GM12875 (cell line): ENCODE data around the gene FBXL14.

Source experiments
- H3K4me3 ChIP-seq: one replicate; pipeline ENCODE4 v1.5.1; 2011; ENCODE audit warnings: low read depth, low read length, control low read depth
- CTCF ChIP-seq: IDR thresholded peaks from 2 replicates; pipeline ENCODE4 v1.5.1; 2011; ENCODE audit warnings: low read depth, mild to moderate bottlenecking, control low read depth, inconsistent platforms, low read length, moderate library complexity, borderline replicate concordance; ENCODE audit not compliant: insufficient read depth

Gene FBXL14

GRCh38 chr12:1553536-1553935 is 40.8 kb downstream of the FBXL14 start:
- TF ChIP-seq CTCF: no peak
- H3K4me3 ChIP-seq: no peak overlapping the region

- H3K4me3 ChIP-seq: no peak overlapping the region
- TF ChIP-seq CTCF: no peak
These were observed 41.4 kb downstream of the FBXL14 start for GRCh38 chr12:1552911-1553491.

GRCh38 chr12:1552171-1552570 is 42.2 kb downstream of the FBXL14 start:
- TF ChIP-seq CTCF: no peak

GRCh38 chr12:1551496-1551895 is 42.9 kb downstream of the FBXL14 start:
- H3K4me3 ChIP-seq: no peak overlapping the region
- no peak for TF ChIP-seq CTCF

More at GRCh38 chr12:1552171-1552570, 42.2 kb downstream of the FBXL14 start:
- H3K4me3 ChIP-seq: no peak overlapping the region

GRCh38 chr12:1546931-1547640 is 47.3 kb downstream of the FBXL14 start:
- no peak overlapping the region for H3K4me3 ChIP-seq

GRCh38 chr12:1544996-1545700 is 49.2 kb downstream of the FBXL14 start:
- no peak overlapping the region for H3K4me3 ChIP-seq
- no peak for TF ChIP-seq CTCF

More at GRCh38 chr12:1546931-1547640, 47.3 kb downstream of the FBXL14 start:
- TF ChIP-seq CTCF: no peak

GRCh38 chr12:1542599-1542998 is 51.8 kb downstream of the FBXL14 start:
- no peak for TF ChIP-seq CTCF
- H3K4me3 ChIP-seq: no peak overlapping the region
